Stimulated activated memory B cell treated with anti-CD40 and anti-IgM and Interleukin-4, amounts not matched to agents 10 μg/mL and 1 μg/mL and 100 μg/mL, for 72 hours (primary cell): ENCODE measurements around the gene HNRNPF.
"Not testable (repeated sequence)": the region's sequence is repeated elsewhere in the genome, so short reads cannot be mapped to it uniquely, and the experiment has no call there.

ENCODE experiments used
- ATAC-seq: fragments of 150-1000 bp; cut with Tn5 transposase; 2 replicates; pipeline ENCODE4 v1.10.0; 2021
- H3K27ac Mint-ChIP-seq: one replicate; pipeline ENCODE4 v1.8.0; 2022; ENCODE audit warnings: mild to moderate bottlenecking, mixed read lengths
- H3K27me3 Mint-ChIP-seq: one replicate; pipeline ENCODE4 v1.8.0; 2022; ENCODE audit warnings: mixed read lengths
- H3K36me3 Mint-ChIP-seq: one replicate; pipeline ENCODE4 v1.8.0; 2022; ENCODE audit warnings: mixed read lengths
- H3K4me1 Mint-ChIP-seq: one replicate; pipeline ENCODE4 v1.8.0; 2022; ENCODE audit warnings: mixed read lengths
- H3K4me3 Mint-ChIP-seq: one replicate; pipeline ENCODE4 v1.8.0; 2022; ENCODE audit warnings: mild to moderate bottlenecking, moderate library complexity, mixed read lengths
- H3K9me3 Mint-ChIP-seq: one replicate; pipeline ENCODE4 v1.8.0; 2022; ENCODE audit warnings: mixed read lengths

HNRNPF gene, protein sequence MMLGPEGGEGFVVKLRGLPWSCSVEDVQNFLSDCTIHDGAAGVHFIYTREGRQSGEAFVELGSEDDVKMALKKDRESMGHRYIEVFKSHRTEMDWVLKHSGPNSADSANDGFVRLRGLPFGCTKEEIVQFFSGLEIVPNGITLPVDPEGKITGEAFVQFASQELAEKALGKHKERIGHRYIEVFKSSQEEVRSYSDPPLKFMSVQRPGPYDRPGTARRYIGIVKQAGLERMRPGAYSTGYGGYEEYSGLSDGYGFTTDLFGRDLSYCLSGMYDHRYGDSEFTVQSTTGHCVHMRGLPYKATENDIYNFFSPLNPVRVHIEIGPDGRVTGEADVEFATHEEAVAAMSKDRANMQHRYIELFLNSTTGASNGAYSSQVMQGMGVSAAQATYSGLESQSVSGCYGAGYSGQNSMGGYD

DNA sequence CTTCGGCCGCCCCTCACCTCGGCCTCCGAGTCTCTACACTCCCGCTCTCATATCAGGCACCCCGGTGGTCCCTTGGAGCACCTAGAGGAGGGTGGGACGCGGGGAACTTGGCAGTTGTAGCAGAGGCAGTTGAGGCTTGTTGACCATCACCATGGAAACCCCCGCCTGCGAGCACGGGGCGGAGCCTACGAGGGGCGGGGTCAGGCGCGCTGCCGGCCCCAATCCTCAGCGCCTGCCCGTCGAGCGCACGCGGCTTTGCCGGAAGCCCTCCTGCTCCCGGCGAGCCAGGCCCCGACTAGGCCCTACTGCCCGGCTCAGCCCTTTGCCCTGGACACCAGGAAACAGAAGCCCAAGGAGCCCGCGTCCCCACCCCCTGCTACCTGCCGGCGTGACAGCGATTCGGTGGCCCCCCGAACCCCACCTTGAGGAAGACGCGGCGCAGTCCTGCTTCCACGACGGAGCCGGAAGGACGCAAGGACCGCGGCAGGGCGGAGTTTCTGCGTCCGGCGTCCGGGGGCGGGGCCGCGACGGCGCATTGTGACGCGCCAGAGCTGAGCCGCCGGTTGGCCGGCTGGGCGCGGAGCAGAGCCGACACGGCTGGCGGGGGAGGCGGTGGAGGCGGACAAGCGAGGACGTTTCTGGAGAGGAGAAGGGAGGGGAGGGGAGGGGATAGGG lies at the start of gene HNRNPF:
HNRNPF (minus strand) TSS at position 477 of the 675 bp plus-strand sequence. CDS start 21,302 bp downstream, outside the sequence.
- H3K36me3 Mint-ChIP-seq: peaks cover 6% of the 10 kb centered on the region
- H3K4me3 Mint-ChIP-seq: peak within 1 kb of the TSS; percentile 97
- peak; percentile 91 for ATAC-seq
- peaks cover 41% of the 10 kb centered on the region for H3K4me1 Mint-ChIP-seq
- no peaks in the 10 kb centered on the region for H3K9me3 Mint-ChIP-seq
- no peaks in the 10 kb centered on the region for H3K27me3 Mint-ChIP-seq
- H3K27ac Mint-ChIP-seq: peak within 1 kb of the TSS; percentile 92

- Mint-ChIP-seq H3K4me1 (peaks cover 37% of the 10 kb centered on the region), H3K36me3 (peaks cover 5% of the 10 kb centered on the region), H3K27ac (no peak overlapping the region), H3K27me3 (no peaks in the 10 kb centered on the region), H3K4me3 (no peak overlapping the region), H3K9me3 (no peaks in the 10 kb centered on the region)
- no peak for ATAC-seq
These were observed 49.2 kb upstream of the HNRNPF start for GRCh38 chr10:43458227-43458626.

GRCh38 chr10:43456561-43456960 lies 47.6 kb upstream of the HNRNPF start:
- not testable (repeated sequence) for ATAC-seq, H3K9me3 Mint-ChIP-seq, H3K36me3 Mint-ChIP-seq, H3K27me3 Mint-ChIP-seq, H3K4me3 Mint-ChIP-seq
- H3K4me1 Mint-ChIP-seq: peaks cover 46% of the 10 kb centered on the region
- peak overlapping the region; percentile 99 for H3K27ac Mint-ChIP-seq

- H3K4me1 Mint-ChIP-seq: peaks cover 48% of the 10 kb centered on the region
These were observed 45.0 kb upstream of the HNRNPF start for GRCh38 chr10:43454025-43454424.

DNA sequence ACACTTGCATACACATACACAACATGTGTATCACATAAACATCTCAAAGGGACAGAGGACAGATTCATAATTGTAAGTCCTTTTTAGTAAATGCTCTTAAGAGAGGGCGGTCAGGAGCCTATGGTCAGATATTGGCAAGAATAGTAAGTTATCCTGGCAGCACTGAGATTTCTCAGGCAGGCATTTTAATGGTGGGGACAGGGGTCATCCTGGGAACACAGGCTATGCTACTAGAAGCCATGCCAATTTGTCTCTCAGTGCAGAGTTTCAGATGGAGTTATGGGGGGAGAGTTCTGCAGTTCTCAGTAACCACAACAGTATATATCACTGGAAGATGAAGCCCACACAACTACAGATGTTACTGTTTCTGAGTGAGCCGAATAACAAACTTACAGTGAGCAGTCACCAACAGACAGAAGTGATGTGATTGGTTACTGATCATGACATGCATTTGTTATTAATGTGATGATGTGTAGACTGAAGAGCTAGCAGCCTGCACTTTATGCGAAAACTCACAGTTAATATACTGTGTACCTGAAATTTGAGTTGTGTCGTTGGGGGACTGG lies 44.4 kb upstream of the HNRNPF start:
- ATAC-seq: peak; percentile 36
- Mint-ChIP-seq H3K27ac (peak overlapping the region; percentile 99), H3K9me3 (no peaks in the 10 kb centered on the region), H3K36me3 (peaks cover 5% of the 10 kb centered on the region), H3K27me3 (no peaks in the 10 kb centered on the region), H3K4me1 (peaks cover 48% of the 10 kb centered on the region), H3K4me3 (peak overlapping the region; percentile 68)

More at GRCh38 chr10:43454025-43454424, 45.0 kb upstream of the HNRNPF start:
- ATAC-seq, H3K9me3 Mint-ChIP-seq, H3K27me3 Mint-ChIP-seq, H3K36me3 Mint-ChIP-seq: not testable (repeated sequence)
- peak overlapping the region; percentile 94 for H3K4me3 Mint-ChIP-seq
- peak overlapping the region; percentile 99 for H3K27ac Mint-ChIP-seq

DNA sequence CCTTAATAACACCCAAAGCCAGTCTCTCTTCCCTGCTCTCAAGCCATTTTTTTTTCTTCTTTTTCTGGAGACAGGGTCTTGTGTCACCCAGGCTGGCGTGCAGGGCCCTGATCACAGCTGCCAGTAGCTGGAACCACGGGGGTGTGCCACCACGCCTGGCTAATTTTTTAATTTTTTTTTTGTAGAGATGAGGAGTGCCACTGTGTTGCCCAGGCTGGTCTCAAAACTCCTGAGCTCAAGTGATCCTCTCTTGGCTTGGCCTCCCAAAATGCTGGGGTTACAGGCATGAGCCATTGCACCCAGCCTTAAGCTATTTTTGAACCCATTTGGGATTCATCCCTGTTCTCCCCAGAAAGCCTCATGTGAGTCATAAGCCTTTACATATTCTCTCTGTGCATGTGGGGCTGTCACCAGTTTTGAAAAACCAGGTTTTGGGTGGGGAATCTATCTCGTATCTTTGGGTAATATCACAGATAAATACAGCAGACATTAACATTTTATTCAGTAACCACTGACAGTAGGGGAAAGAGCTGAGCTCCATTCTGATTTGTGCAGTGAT lies 43.4 kb upstream of the HNRNPF start:
- Mint-ChIP-seq H3K27ac (peak overlapping the region; percentile 99), H3K36me3 (peaks cover 5% of the 10 kb centered on the region), H3K9me3 (no peaks in the 10 kb centered on the region), H3K27me3 (no peaks in the 10 kb centered on the region), H3K4me1 (peaks cover 48% of the 10 kb centered on the region), H3K4me3 (peak overlapping the region; percentile 43)
- no peak for ATAC-seq

GRCh38 chr10:43448742-43449141 lies 39.8 kb upstream of the HNRNPF start:
- Mint-ChIP-seq H3K4me3 (no peak overlapping the region), H3K4me1 (peaks cover 24% of the 10 kb centered on the region), H3K9me3 (peaks cover 3% of the 10 kb centered on the region), H3K27ac (no peak overlapping the region), H3K36me3 (peaks cover 25% of the 10 kb centered on the region), H3K27me3 (no peaks in the 10 kb centered on the region)
- no peak for ATAC-seq

- H3K27ac Mint-ChIP-seq, H3K4me3 Mint-ChIP-seq, H3K27me3 Mint-ChIP-seq, H3K4me1 Mint-ChIP-seq, ATAC-seq, H3K9me3 Mint-ChIP-seq: not testable (repeated sequence)
- peaks cover 25% of the 10 kb centered on the region for H3K36me3 Mint-ChIP-seq
These were observed 37.4 kb upstream of the HNRNPF start for GRCh38 chr10:43446219-43447017.

DNA sequence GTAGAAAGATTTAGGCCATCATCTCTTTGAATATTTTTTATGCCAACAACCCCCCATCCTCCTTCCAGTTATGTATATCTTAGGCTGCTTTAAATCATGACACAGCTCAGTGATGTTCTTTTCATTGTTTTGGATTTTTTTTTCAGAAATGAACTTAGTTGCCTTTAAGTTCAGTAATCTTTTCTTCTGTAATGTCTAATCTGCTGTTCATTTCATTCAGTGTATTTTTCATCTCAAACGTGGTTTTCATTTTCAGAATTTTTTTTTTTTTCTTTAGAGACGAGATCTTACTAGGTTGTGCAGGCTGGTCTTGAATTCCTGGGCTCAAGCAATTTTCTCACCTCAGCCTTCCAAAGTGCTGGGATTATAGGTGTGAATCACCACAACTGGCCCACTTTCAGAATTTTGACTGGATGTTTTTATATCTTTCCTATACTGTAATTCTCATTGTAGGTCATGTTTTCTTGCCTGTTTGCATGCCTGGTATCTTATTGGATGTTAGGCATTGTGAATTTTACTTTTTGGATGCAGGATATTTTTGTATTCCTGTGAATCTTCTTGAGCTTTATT lies 36.0 kb upstream of the HNRNPF start:
- Mint-ChIP-seq H3K4me3 (no peak overlapping the region), H3K36me3 (peaks cover 25% of the 10 kb centered on the region), H3K27me3 (no peaks in the 10 kb centered on the region), H3K27ac (no peak overlapping the region), H3K9me3 (peaks cover 3% of the 10 kb centered on the region), H3K4me1 (peaks cover 6% of the 10 kb centered on the region)
- no peak for ATAC-seq

GRCh38 chr10:43444323-43444722 lies 35.3 kb upstream of the HNRNPF start:
- Mint-ChIP-seq H3K36me3 (peaks cover 25% of the 10 kb centered on the region), H3K27me3 (no peaks in the 10 kb centered on the region), H3K4me3 (no peak overlapping the region), H3K4me1 (peaks cover 13% of the 10 kb centered on the region), H3K27ac (no peak overlapping the region), H3K9me3 (peaks cover 3% of the 10 kb centered on the region)
- ATAC-seq: no peak

DNA sequence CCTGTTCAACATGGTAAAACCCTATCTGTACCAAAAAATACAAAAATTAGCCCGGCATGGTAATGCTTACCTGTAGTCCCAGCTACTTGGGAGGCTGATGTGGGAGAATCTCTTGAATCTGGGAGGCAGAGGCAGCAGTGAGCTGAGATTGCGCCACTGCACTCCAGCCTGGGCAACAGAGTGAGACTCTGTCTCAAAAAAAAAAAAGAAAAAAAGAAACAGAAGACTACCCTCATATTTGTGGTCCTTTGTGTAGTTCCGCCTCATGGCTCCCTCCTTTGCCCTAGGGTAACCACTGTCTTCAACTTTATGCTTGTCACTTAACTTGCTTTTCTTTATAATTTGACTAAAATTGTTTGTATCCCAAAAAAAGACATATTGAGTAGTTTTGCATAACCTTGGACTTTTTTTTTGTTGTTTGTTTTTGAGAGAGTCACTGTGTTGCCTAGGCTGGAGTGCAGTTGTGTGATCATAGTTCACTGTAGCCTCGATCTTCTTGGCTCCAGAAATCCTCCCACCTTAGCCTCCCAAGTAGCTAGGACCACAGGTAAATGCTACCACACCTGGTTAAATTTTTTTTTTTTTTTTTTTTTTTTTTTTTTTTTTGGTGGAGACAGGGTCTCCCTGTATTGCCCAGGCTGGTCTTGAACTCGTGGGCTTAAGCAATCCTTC lies 31.6 kb upstream of the HNRNPF start:
- H3K27me3 Mint-ChIP-seq: no peaks in the 10 kb centered on the region
- H3K27ac Mint-ChIP-seq: no peak overlapping the region
- no peak for ATAC-seq
- H3K4me3 Mint-ChIP-seq: no peak overlapping the region
- no peaks in the 10 kb centered on the region for H3K9me3 Mint-ChIP-seq
- H3K36me3 Mint-ChIP-seq: peaks cover 17% of the 10 kb centered on the region
- H3K4me1 Mint-ChIP-seq: peaks cover 36% of the 10 kb centered on the region

DNA sequence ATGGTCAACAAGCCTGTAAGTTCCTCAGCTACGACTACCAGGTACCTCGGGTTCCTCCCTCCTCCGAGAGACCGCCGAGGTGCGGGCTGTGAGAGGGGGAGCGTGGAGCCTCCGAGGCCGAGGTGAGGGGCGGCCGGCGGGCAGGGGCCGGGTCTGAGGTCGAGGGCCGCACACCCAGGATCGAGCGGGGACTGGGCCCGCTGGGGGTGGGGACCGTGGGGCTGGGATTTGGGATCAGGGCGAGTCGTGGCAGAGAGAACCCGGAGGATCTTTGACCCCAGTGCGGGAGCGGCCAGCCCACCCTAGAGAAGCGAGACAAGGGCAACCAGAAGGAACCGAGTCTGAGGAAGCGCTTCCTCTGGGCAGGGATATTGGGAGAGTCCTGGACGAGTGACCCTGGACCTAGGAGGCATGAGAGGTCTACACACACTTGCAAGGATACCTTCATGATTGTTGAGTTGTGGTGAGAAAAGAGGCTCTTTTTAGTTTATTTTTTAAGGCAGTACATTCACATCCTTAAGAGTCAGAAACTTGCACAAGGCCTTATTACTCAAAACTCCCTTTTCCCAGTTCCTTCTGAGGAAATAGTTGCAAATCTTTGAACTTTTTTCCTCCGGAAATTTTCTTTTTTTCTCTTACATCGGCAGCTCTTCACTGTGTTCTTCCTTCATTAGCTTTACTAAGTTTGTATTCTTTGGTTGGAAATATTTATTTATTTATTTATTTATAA lies 28.3 kb upstream of the HNRNPF start:
- peaks cover 36% of the 10 kb centered on the region for H3K4me1 Mint-ChIP-seq
- ATAC-seq: no peak
- H3K4me3 Mint-ChIP-seq: peak overlapping the region; percentile 94
- no peaks in the 10 kb centered on the region for H3K27me3 Mint-ChIP-seq
- H3K27ac Mint-ChIP-seq: peak overlapping the region; percentile 99
- no peaks in the 10 kb centered on the region for H3K9me3 Mint-ChIP-seq
- H3K36me3 Mint-ChIP-seq: no peaks in the 10 kb centered on the region

- H3K4me1 Mint-ChIP-seq: peaks cover 36% of the 10 kb centered on the region
- peak; percentile 99 for ATAC-seq
- no peaks in the 10 kb centered on the region for H3K9me3 Mint-ChIP-seq
- peak within 1 kb of the TSS; percentile 99 for H3K27ac Mint-ChIP-seq
- H3K27me3 Mint-ChIP-seq: no peaks in the 10 kb centered on the region
- H3K4me3 Mint-ChIP-seq: peak within 1 kb of the TSS; percentile 94
- no peaks in the 10 kb centered on the region for H3K36me3 Mint-ChIP-seq
These were observed 27.5 kb upstream of the HNRNPF start, which contains the start of gene ZNF487 for GRCh38 chr10:43436291-43437140. ZNF487 (plus strand) TSS chr10:43437111; CDS start chr10:43475814, 38,703 bp downstream.
